ENCODE measurements around the gene CLEC7A. TPM values are rescaled to one million over a fixed set of nuclear protein-coding genes. Genes with fewer than 3 reads are reported as not detected.

Gene CLEC7A
- total RNA-seq, 1 experiment from 2014 or later = not detected

- no peak overlapping the region for H4K91ac ChIP-seq (ENCODE audit: insufficient read length, low read depth, low read length)
- no peak overlapping the region for H3T11ph ChIP-seq (ENCODE audit: low read length)
- Mint-ChIP-seq H3K4me3 (peak overlapping the region; percentile 81 to 85), H3K4me1 (peaks cover 0 to 7% of the 10 kb centered on the region in 2 experiments; a peak in 3 of 4 replicates), H3K9me3 (peaks cover 0 to 2% of the 10 kb centered on the region in 2 experiments; a peak in 2 of 5 replicates), H3K27me3 (ENCODE audit: low read depth) (peaks cover 4% of the 10 kb centered on the region; the same call in 1 of the 2 replicates), H3K27ac (peak overlapping the region; percentile 35 to 92 (median 63); a peak in 2 of 7 replicates), H3K36me3 (ENCODE audit: insufficient read depth in 1 of 3, low read depth in 3 of 3) (no peaks in the 10 kb centered on the region; a peak in 1 of 7 replicates)
- H3K79me1 ChIP-seq (ENCODE audit: insufficient read depth, low read depth, low read length, poor library complexity, severe bottlenecking) = no peaks in the 10 kb centered on the region
- no peak overlapping the region for H4K8ac ChIP-seq (replicated peaks; ENCODE audit: insufficient read length, low read depth, low read length)
- peak overlapping the region; percentile 90 for H3K14ac ChIP-seq (ENCODE audit: insufficient read depth, low read length)
- H4K20me1 ChIP-seq (ENCODE audit: control insufficient read depth, insufficient read depth, insufficient read length) = no peaks in the 10 kb centered on the region
- H2BK5ac ChIP-seq (ENCODE audit: insufficient read length, low read length) = no peak overlapping the region
- H2AK5ac ChIP-seq (ENCODE audit: insufficient read length, low read length) = no peak overlapping the region
- H3K79me2 ChIP-seq (ENCODE audit: insufficient read depth, low read length) = no peaks in the 10 kb centered on the region
- H3K23ac ChIP-seq (ENCODE audit: insufficient read length, low read depth, low read length) = no peak overlapping the region
- peak overlapping the region; percentile 88 for H2AFZ ChIP-seq (ENCODE audit: low read length)
- peak overlapping the region; percentile 52 for H3K9ac ChIP-seq (ENCODE audit: extremely low read depth, insufficient read length, low read length)
- no peak for DNase-seq
- peaks cover 9% of the 10 kb centered on the region for H3K23me2 ChIP-seq (ENCODE audit: insufficient read length, low read depth, low read length, poor library complexity, severe bottlenecking)
- peak overlapping the region; percentile 64 for H3K4me2 ChIP-seq (ENCODE audit: insufficient read depth, insufficient read length, low read length)
- no peak overlapping the region for H2BK120ac ChIP-seq (ENCODE audit: low read depth, low read length, poor library complexity, severe bottlenecking)
- H2BK20ac ChIP-seq (ENCODE audit: low read depth, low read length, poor library complexity, severe bottlenecking) = no peak overlapping the region
- no peak overlapping the region for H2BK12ac ChIP-seq (ENCODE audit: insufficient read length, low read depth, low read length)
- peak overlapping the region; percentile 80 for H3K18ac ChIP-seq (ENCODE audit: insufficient read length, low read depth, low read length)
- no peaks in the 10 kb centered on the region for H3K27me3 ChIP-seq (ENCODE audit: insufficient read depth, low read length)
- TF ChIP-seq, protein P1, sequence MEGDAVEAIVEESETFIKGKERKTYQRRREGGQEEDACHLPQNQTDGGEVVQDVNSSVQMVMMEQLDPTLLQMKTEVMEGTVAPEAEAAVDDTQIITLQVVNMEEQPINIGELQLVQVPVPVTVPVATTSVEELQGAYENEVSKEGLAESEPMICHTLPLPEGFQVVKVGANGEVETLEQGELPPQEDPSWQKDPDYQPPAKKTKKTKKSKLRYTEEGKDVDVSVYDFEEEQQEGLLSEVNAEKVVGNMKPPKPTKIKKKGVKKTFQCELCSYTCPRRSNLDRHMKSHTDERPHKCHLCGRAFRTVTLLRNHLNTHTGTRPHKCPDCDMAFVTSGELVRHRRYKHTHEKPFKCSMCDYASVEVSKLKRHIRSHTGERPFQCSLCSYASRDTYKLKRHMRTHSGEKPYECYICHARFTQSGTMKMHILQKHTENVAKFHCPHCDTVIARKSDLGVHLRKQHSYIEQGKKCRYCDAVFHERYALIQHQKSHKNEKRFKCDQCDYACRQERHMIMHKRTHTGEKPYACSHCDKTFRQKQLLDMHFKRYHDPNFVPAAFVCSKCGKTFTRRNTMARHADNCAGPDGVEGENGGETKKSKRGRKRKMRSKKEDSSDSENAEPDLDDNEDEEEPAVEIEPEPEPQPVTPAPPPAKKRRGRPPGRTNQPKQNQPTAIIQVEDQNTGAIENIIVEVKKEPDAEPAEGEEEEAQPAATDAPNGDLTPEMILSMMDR (conservative IDR thresholded peaks at IDR 0.05) = no peak
- H3K4ac ChIP-seq (ENCODE audit: low read depth, low read length) = no peak overlapping the region
- no peaks in the 10 kb centered on the region for H3K9me3 ChIP-seq (ENCODE audit: control insufficient read depth, low read depth, low read length)
- H3K56ac ChIP-seq (ENCODE audit: insufficient read length, low read depth, low read length) = no peak overlapping the region
- no peak overlapping the region for H4K5ac ChIP-seq (ENCODE audit: insufficient read length, low read depth, low read length)
- no peaks in the 10 kb centered on the region; the same call in 1 of the 2 replicates for H3K4me1 ChIP-seq (ENCODE audit: insufficient read depth, low read length)
- H3K27ac ChIP-seq (ENCODE audit: insufficient read length, low read depth, low read length) = peak overlapping the region; percentile 2
- H2BK15ac ChIP-seq (ENCODE audit: low read depth, low read length) = no peak overlapping the region
- WGBS (ENCODE audit: extremely low coverage, insufficient read length, low lambda C conversion rate) = no CpG with 5 or more reads among the region's 6 CpGs
Measured at GRCh38 chr12:10154145-10154496, 24.1 kb upstream of the CLEC7A start.
